ENCODE results near the gene PTGFRN.

PTGFRN gene

DNA sequence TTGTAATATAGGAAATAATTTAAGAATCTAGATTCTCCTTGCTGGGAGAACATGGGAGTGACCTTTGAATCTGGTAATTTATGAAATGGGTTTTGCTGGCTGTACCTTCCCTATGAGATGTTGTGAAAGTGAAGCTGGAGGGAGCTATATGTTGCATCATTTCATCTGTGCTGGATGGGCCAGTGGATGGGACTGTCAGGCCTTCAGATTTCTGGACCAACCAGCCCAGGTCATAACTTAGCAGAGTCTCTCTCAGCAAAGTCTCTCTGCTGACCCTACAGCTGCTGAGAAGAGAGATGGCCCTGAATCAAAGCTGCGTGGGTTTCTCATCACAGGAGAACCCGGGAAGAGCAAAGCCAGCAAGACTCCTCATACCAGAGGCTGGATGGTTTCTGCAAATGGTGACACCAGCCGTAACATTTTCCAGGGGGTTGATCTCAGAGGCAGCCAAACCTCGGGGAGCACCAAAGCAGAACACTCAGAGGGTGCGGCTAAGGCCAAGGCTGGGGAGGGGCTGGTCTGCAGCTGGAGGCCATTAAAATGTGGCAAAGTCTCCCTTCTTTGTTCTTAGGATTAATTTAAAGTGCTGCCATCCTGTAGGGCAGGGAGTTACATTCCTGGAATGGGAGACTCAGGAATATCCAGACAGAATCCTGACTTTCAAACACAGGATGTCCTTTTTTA lies 18.2 kb upstream of the PTGFRN start:
- DNase-seq: no peak

DNA sequence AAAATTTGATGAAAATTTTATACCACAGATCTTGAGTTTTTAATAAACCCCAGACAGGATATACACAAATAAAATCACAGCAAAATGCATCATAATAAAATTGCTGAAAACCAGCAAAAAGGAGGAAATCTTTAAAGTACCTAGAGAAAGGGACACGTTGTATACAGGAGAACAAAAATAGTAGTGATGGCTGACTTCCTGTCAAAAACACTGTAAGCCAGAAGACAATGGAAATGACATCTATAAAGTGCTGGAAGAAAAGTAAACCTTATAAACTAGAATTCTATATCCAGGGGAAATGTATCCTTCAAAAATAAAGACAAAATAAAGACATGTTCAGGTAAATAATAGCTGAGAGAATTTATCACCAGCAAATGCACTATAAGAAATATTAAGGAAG lies 14.6 kb upstream of the PTGFRN start:
- no peak for DNase-seq

DNA sequence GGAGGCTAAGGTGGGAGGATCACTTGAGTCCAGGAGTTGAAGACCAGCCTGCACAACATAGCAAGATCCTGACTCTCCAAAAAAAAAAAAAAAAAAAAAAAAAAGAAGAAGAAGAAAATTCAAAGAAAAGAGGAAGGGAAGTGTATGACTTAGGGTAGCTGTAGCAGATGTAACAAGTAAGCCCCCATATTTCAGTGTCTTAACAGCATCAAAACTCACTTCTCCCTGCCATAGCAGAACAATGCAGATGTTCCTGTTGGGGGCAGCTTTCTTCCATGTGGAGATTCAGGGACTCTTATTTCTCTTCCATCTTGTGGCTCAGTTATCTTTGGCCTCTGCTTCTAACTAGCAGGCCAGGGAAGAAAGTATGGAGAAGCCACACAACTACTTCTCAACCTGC lies 10.2 kb upstream of the PTGFRN start:
- DNase-seq: no peak

DNA sequence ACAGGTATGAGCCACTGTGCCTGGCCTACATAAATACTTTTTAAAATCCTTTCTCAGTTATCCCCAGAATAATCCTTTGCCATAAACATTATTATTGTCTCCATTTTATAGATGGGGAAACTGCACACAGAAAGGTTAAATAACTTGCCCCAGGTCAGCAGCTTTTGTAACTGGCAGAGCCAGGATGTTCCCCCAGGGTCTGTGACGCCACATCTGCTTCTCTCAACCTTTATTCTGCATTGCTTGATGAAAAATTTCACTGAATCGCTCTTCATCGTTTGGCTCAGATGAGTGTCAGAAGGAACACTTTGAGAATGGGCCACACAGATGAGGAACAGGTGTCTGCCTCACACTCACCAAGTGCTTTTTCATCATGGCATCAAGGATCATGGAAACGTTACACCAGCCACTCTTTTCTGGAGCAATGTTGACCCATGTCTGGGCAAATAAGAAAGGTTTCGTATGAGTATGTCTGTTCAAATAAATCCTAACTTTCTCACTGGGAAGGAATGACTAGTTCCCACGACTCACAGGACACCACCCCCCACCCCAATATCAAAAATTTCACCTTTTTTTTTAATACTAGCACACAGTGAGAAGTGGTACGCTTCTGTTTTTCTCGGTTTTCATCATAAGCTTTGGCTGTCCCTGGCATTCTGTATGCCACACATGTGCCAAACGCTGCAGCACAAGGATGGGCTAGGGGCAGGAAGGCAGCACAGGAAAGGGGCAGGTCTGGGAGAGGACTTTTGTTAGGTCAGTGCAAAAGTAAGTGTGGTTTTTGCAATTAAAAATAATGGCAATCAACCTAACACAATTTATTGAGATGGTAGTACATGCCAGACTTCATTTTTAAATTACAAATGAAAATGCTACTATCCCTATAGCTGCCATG lies 9.0 kb upstream of the PTGFRN start:
- DNase-seq: no peak

DNA sequence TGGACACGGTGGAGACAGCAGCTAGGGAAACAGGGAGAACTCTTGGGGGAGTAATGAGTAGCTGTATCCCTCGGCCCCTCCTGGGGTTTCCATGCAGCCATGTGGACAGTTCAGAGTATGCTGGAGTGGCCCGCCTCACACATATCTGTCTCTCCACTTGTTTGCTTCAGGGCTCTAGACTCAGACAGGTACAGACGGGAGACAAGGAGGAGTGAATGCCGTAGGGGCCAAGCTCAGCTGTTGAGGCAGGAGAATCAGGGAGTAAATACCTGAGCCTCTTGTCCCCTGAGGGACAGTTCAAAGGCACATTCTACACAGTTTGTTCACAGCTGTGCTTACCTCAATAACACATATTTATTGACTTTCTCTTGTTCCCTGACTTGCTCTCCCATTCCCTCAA lies 7.7 kb upstream of the PTGFRN start:
- DNase-seq: no peak

DNA sequence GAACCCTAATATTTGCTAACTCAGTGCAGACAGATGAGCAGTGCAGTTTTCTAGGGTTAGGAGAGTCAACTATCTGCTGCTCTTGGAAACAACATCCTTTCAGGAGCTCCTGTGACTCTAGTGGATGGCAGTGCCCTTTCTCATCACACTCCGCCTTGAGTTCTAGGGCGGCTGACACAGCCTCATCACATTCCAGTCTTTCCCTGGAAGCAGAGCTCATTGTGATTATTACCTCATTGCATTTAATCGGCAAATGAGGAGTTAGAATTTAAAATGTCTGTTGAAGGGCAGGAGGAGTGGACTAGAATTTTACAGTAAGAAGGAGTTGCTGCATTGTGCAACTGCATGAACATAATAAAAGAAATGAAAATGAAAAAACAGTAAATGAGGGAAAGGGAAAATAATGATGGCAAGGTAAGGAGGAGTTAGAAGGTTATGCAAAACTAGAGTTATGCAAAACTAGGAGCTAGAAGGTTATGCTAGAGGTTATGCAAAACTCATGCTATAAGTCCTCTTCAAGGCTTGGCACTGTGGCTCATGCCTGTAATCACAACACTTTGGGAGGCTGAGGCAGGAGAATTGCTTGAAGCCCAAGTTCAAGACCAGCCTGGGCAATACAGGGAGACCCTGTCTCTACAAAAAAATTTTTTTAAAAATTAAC lies 6.9 kb upstream of the PTGFRN start:
- no peak for DNase-seq

DNA sequence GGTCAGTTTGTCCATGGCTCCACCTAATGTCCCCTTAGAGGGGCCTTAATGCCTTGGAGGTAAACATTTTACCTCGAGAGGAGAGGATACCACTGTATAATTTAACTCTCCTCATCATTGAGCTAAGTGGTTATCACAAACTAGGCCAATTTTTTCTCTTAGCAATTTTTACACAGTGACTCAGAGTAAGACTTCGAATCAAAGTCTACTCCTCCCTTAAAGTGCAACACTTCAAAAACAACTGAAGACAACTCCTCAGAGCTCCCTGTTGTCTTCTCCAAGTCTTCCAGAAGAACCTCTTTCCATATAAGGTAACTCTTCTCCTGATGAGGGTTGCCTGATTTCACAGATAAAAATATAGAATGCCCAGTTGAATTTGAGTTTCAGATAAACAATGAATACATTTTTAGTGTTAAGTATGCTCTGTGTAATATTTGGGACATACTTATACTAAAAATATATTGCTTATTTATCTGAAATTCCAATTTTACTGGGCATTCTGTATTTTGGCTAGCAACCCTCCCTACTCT lies 4.9 kb upstream of the PTGFRN start:
- no peak for DNase-seq

DNA sequence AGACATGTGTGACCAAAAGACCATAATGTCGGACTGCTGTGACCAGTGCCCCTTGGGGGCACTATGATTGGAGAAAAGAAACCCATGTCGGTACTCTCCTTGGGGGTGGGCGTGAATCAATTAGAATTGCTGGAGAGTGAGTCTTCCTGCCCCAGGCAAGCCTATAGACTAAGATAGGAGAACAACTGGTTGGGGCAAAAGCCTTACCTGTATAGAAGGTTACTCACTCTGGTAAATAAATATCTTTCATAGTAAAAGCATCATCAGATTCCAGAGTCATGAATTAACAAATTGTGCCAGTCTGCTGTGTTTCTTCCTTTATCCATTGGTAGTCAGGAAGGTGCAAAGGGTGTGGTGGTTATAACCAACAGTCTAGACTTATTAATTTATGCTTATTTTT lies 2.9 kb upstream of the PTGFRN start:
- no peak for DNase-seq

DNA sequence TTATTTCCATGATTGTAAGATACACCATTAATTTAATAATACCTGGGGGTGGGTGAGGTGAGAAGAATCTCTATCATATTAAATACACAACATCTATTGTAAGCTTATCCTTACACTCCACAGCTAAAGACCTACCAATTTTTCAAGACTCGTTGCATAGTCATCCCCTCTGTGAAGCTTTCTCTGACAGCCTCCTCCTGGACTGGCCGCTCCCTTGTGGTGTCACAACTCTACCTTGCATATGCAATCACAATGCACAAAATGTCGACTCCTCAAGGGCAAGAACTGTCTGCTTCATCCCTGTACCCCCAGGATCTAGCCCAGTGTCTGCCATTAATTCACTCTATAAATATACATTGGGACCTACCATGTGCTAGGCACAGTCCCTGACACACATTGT lies 2.4 kb upstream of the PTGFRN start:
- DNase-seq: no peak

DNA sequence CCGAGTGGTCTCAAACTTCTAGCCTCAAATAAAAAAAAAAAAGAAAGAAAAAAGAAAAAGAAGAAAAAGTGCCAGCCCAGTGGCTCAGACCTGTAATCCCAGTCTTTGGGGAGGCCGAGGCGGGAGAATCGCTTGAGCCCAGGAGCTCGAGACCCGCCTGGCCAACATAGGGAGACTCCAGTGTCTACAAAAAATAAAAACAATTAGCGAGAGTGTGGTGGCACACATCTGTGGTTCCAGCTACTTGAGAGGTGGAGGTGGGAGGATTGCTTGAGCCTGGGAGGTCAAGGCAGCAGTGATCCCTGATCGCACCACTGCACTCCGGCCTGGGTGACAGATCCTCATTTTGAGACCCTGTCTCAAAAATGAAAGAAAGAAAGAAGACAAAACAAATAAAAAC lies 1.4 kb upstream of the PTGFRN start:
- DNase-seq: no peak

DNA sequence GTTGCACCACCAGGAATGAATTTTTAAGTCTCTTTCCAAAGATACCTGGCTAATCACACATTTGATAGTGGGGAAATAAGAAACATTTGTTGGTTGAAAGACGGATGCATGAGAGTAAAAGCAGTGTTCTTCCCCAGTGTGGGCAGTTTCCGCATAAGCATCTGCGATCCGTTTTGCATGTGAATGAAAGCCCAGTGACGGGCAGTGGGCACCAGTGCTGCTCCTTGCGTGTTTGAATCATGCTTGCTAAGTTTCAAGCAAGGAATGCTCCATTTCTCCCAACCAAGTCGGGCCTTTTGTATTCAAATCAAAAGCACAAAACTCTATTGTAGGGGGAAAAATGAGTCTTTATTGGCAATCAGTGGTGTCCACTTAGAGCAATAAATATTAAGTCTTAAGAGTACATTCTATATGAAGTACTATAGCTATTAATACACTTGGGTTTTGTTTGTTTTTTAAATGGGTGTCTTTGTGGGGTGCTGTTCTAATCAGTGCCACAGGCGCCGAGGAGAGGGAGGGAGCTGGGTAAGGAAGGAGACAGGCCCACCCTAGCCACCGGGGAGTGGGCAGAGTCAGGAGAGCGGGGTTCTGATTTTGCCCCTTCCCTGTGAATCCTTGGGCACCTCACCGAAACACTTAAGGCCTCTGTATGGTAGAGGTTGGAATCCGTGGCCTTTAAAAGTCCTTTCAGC lies 750 bp upstream of the PTGFRN start:
- no peak for DNase-seq

DNA sequence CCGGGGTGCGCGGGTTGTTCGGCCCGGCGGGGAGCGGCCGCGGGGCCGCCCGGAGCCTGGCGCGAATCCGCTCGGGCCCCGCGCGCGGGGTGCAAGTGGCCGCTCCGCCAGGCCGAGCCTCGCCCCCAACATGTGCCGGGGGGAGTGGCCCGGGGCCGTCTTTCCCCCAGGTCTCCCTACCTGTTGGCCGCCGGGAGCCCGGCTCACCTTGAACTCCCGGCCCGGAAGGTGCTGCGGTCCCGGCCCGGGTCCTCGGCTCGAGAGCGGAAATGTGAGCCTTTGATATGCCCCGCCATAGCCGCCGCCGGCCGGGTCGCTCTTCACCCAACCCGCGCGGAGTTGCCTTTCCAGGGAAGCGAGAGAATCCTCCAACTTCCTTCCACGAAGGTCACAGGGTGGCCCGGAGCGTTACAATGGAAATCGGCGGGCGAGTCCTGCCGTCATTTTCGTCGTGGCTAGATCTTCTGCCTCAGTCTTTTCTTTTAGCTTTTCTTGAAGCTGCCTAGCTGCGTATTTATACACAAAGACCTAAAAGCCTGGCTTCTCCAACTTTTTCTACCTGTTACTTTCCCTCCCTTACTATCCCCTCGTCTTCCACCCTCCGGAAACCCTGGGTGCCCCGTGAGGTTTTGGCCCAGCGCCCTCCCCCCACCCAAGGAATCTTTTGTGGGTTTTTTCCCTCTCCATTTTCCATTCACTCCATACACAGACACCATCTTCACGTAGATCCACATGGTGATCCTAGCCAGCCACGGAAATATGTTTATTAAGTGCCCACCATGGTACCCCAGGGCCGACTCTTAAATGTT lies 867 bp downstream of the PTGFRN start:
- DNase-seq: no peak

DNA sequence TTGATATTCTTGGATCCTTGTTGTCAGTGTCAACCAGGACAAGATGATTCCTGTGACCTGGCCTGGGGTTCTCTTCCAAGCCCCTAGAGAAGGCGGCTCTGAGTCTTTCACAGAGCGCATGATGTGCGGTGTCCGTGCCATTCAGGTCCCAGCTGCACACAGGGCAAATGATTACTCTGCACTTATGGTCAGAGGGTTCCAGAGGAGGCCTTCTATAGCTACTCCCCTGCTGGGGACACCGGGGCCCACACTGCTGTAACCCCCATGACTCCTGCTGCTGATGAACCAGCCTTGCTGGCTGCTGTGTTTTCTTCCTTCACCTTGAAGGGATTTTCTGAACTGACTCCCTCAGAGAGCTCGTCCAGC lies 1.5 kb downstream of the PTGFRN start:
- no peak for DNase-seq

DNA sequence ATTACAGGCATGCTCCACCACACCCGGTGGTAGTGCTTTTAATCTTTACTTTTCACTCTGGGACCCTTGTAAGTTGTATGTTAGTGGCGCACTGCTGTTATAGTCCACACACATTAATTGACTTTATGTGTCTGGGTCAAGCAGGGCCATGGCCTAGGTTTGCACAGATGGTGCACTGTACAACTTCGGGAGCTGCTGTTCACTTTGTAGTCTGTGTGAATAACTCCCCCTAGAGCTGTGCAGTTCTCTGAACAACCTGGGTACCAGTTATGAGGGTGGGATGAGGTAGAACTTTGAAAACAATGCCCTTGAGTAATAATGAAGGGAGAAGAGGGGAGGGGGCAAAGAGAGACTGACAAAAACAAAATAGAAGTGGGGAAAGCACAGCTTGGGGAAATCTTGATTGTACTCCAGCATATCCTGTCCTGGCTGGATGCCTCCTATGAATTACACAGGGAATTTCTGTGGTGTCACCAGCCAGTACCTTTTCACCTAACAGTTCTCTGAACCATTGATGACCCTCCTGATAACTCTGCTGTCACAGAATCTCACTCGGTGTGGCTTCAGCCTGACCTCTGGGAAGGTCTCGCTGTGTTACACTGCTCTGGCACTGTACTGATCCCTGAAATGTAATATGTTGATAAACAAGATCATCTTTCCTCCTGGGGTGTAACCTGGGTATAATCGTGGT lies 2.2 kb downstream of the PTGFRN start:
- DNase-seq: no peak

DNA sequence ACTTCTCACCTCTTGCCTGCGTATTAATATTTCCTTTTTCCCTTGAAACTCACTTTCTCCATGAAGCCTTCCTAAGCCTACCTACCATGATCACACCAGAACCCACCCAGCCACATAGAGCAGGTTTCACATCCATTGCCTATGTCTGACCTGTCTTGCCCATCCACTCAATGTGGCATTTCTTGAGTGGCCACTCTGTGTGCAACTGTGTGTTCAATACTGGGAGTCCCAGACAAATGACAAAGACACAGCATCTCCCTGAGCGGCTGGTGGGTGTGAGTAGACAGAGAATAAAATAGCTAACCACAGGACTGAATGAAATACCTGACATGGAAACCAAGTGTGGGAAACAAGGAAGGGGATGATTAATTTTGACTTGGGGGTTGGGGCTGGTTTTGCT lies 3.1 kb downstream of the PTGFRN start:
- DNase-seq: no peak

DNA sequence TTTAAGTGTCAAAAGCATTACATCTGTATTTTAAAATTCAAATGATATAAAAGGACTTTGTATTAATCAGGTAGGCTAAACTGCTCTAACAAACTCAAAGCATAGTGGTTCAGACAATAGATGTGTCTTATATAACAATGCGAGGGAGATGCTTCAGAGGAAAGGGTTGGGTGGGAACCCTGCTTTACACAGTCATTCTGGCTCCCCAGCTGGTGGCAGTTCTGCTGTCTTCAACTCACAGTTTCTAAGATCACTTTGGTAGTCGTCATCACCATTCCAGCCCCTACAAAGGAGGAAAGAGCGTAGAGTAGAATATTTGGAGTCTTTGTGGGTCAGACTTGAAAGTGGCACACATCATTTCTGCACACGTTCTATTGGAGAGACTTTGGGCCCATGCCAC lies 4.2 kb downstream of the PTGFRN start:
- no peak for DNase-seq

DNA sequence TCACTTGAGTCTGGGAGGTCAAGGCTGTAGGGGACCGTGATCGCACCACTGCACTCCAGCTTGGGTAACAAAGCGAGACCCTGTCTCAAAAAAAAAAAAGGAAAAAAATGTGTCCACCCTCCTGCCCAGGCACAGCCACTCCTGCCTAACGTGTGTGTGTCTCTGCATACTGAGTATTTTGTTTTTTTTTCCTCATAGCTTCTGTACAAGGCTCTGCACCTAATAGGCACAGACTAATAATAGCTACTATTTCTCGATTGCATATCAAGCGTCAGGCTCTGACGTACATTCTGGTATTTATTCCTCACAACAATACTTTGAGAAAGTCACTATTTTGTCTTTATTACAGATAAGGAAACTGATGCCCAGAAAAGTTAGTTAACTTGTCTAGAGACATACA lies 5.0 kb downstream of the PTGFRN start:
- DNase-seq: no peak

DNA sequence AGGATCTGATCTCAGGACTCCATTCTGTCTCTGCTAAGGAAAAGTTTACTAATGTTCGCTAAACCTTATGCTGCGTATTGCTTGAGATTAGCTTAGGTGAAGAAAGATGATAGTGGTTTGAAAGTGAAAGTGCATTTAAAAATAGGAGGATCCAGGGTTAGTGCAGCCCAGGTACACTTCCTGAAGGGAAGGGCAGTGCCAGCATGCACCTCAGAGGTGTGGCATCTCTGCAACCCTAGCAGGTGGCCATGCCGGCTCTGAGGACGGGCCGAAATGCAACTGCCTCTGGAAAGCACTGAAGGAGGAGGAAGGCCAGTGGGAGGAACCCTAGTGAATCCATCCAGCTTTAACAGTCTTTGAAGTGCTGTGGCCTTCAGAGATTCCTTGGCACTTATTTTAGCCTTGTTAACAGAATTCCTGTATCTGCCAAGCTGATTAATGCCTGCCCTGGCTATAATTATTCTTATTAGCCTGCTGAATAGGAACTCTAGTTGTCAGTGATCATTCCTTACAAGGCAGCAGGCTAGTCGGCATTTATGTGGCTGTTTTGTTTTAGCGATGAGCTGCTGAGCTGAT lies 5.5 kb downstream of the PTGFRN start:
- no peak for DNase-seq

DNA sequence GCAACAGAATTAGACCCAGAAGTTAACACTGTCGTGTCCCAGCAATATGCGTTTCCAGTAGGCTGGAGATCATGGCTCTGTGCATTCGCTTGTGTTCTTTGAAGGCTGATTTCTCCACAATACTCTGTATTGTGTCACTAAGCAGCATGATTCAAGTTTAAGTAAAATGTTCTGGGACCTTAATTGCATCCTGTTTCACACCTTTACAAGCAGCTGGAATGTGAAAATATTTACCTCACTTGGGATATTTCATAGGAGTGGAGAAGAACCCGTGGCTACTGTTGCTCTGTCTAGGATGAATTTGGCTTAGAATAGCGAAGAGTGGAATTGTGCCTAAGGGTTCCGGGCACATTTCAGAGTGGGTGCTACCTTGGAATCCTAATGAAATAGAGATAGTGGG lies 6.3 kb downstream of the PTGFRN start:
- no peak for DNase-seq

DNA sequence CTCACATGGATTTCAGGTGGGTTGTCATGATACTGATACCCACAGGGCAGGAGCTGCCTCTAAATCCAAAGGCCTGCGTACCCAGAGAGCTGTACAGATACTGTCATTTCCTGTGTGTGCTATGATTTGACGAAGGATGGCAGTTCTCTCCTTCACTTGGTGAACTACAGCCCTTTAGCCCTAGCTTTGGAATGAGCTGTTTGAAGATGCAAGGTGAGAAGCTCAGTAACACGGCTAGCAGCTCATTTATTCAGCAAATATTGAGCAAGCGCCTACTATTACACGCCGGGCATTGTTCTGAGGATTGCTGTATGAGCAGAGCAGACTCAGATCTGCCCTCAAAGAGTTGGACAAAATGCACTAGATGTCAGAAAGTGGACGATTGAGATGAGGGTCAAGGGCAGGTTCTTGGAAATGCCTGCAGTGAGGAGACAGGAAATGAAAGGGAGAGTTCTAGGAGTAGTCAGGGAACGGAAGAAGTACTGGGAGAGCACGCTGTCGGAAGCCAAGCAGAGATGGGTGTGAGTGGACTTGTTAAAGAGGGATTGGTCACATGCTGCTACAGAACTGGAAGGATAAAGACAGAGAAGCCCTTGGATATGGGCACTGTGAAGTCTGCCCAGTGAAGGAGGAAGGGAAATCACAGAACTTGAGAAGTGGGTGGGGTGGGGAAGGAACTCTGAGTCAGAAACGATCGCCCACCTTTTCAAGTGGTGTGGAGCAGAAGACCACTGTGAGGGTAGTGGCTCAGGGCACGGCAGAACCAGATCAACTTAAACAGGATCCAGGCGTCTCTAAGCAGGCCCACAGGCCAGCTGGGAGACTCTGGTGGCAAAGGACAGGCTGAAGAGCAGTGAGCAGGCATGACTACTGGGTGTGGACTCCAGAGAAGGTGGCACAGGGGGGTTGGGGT lies 7.1 kb downstream of the PTGFRN start:
- peak in 1 of 2 donors; percentile 31 for DNase-seq
